Effector memory CD4-positive, alpha-beta T cell (primary cell): ENCODE results near the gene NRIP2.
"Not testable (repeated sequence)": the region's sequence is repeated elsewhere in the genome, so short reads cannot be mapped to it uniquely, and the experiment has no call there.

Experiments used
- DNase-seq, 3 donors: peaks; one replicate each; pipeline ENCODE4 v3.0.0-alpha.2; 2020
- H3K27ac ChIP-seq: 2 replicates; pipeline ENCODE4 v1.7.0; 2013; ENCODE audit warnings: mild to moderate bottlenecking, low read length, moderate library complexity; ENCODE audit not compliant: insufficient read depth, poor library complexity, severe bottlenecking
- H3K27me3 ChIP-seq: replicated peaks from 2 replicates; pipeline ENCODE4 v1.7.0; 2013; ENCODE audit warnings: mild to moderate bottlenecking, low read length; ENCODE audit not compliant: insufficient read depth, control insufficient read depth, poor library complexity, severe bottlenecking
- H3K36me3 ChIP-seq: 2 replicates; pipeline ENCODE4 v1.7.0; 2013; ENCODE audit warnings: mild to moderate bottlenecking, low read length, moderate library complexity; ENCODE audit not compliant: control insufficient read depth, insufficient read depth
- H3K4me1 ChIP-seq: 2 replicates; pipeline ENCODE4 v1.7.0; 2013; ENCODE audit warnings: low read length, mild to moderate bottlenecking; ENCODE audit not compliant: control insufficient read depth, insufficient read depth, poor library complexity, severe bottlenecking
- H3K4me3 ChIP-seq: 2 replicates; pipeline ENCODE4 v1.7.0; 2013; ENCODE audit warnings: low read length, low read depth, mild to moderate bottlenecking; ENCODE audit not compliant: insufficient read depth, poor library complexity, severe bottlenecking
- H3K9me3 ChIP-seq: 2 replicates; pipeline ENCODE4 v1.7.0; 2013; ENCODE audit warnings: mild to moderate bottlenecking, low read length, moderate library complexity; ENCODE audit not compliant: control insufficient read depth
- total RNA-seq, 3 donors: gene quantifications; one replicate each; lab custom pipeline; 2026; lab: John Stamatoyannopoulos, UW

Gene NRIP2
- total RNA-seq, result 0 reads per million in 3 donors

GRCh38 chr12:2834581-2835491 lies at the start of gene NRIP2:
Gene NRIP2, minus strand, starts transcription at chr12:2835035. Its CDS starts 52 bp downstream, at chr12:2834983.
- Histone ChIP-seq H3K27me3 (no peaks in the 10 kb centered on the region), H3K4me3 (no peak within 1 kb of the TSS), H3K9me3 (no peaks in the 10 kb centered on the region), H3K27ac (no peak within 1 kb of the TSS), H3K36me3 (peaks cover 22% of the 10 kb centered on the region), H3K4me1 (no peaks in the 10 kb centered on the region)
- DNase-seq, result no peak

GRCh38 chr12:2879853-2880252 lies 45.0 kb upstream of the NRIP2 start:
- H3K4me3 ChIP-seq, result no peak overlapping the region
- H3K27me3 ChIP-seq, result no peaks in the 10 kb centered on the region
- no peak overlapping the region for H3K27ac ChIP-seq
- no peaks in the 10 kb centered on the region for H3K36me3 ChIP-seq
- DNase-seq, result no peak
- no peaks in the 10 kb centered on the region for H3K9me3 ChIP-seq
- peaks cover 12% of the 10 kb centered on the region for H3K4me1 ChIP-seq

- Histone ChIP-seq H3K27me3 (no peaks in the 10 kb centered on the region), H3K4me3 (peak overlapping the region; percentile 81), H3K27ac (peak overlapping the region; percentile 90), H3K36me3 (no peaks in the 10 kb centered on the region), H3K4me1 (peaks cover 12% of the 10 kb centered on the region), H3K9me3 (no peaks in the 10 kb centered on the region)
- DNase-seq, result no peak
Measured at GRCh38 chr12:2877953-2878732, 43.3 kb upstream of the NRIP2 start.

- peak; percentile 72 to 83 (median 80) for DNase-seq
- Histone ChIP-seq H3K27me3 (no peaks in the 10 kb centered on the region), H3K9me3 (no peaks in the 10 kb centered on the region), H3K4me1 (peaks cover 12% of the 10 kb centered on the region), H3K4me3 (peak within 1 kb of the TSS; percentile 81), H3K36me3 (no peaks in the 10 kb centered on the region), H3K27ac (peak within 1 kb of the TSS; percentile 90)
Measured at GRCh38 chr12:2877047-2877952, 42.5 kb upstream of the NRIP2 start, which contains the start of the genes FOXM1 and RHNO1. Gene FOXM1, minus strand, starts transcription at chr12:2877174. Its CDS starts 2,696 bp downstream, at chr12:2874478. Gene RHNO1, plus strand, starts transcription at chr12:2877223. Its CDS starts 8,144 bp downstream, at chr12:2885367.

GRCh38 chr12:2876431-2877046 lies 41.7 kb upstream of the NRIP2 start:
- H3K27me3 ChIP-seq, result no peaks in the 10 kb centered on the region
- H3K27ac ChIP-seq, result peak overlapping the region; percentile 90
- no peaks in the 10 kb centered on the region for H3K9me3 ChIP-seq
- no peak for DNase-seq
- H3K4me3 ChIP-seq, result peak overlapping the region; percentile 81
- no peaks in the 10 kb centered on the region for H3K36me3 ChIP-seq
- peaks cover 12% of the 10 kb centered on the region for H3K4me1 ChIP-seq

GRCh38 chr12:2868986-2869632 lies 34.3 kb upstream of the NRIP2 start:
- not testable (repeated sequence) for H3K9me3 ChIP-seq, H3K4me1 ChIP-seq, H3K27me3 ChIP-seq, H3K4me3 ChIP-seq, H3K36me3 ChIP-seq, DNase-seq, H3K27ac ChIP-seq

- no peak overlapping the region for H3K27ac ChIP-seq
- no peaks in the 10 kb centered on the region for H3K4me1 ChIP-seq
- no peak for DNase-seq
- H3K9me3 ChIP-seq, result no peaks in the 10 kb centered on the region
- H3K27me3 ChIP-seq, result no peaks in the 10 kb centered on the region
- H3K36me3 ChIP-seq, result no peaks in the 10 kb centered on the region
- no peak overlapping the region for H3K4me3 ChIP-seq
Measured at GRCh38 chr12:2864198-2864597, 29.4 kb upstream of the NRIP2 start.

- DNase-seq, H3K27ac ChIP-seq, H3K9me3 ChIP-seq, H3K36me3 ChIP-seq, H3K27me3 ChIP-seq, H3K4me1 ChIP-seq, H3K4me3 ChIP-seq: not testable (repeated sequence)
Measured at GRCh38 chr12:2863402-2863801, 28.6 kb upstream of the NRIP2 start.

- DNase-seq, result no peak
- peaks cover 7% of the 10 kb centered on the region for H3K36me3 ChIP-seq
- no peaks in the 10 kb centered on the region for H3K9me3 ChIP-seq
Measured at GRCh38 chr12:2862876-2863275, 28.0 kb upstream of the NRIP2 start.

More at GRCh38 chr12:2862876-2863275, 28.0 kb upstream of the NRIP2 start:
- H3K4me1 ChIP-seq, result no peaks in the 10 kb centered on the region
- H3K4me3 ChIP-seq, result no peak overlapping the region
- H3K27me3 ChIP-seq, result no peaks in the 10 kb centered on the region
- H3K27ac ChIP-seq, result no peak overlapping the region
